Mammary epithelial cell (primary cell): ENCODE measurements around the gene MYMX.

ENCODE experiments used
- EZH2 ChIP-seq: IDR thresholded peaks from 2 replicates; pipeline ENCODE4 v1.6.1; 2012; ENCODE audit warnings: low read length, inconsistent platforms, borderline replicate concordance
- TF ChIP-seq, protein P1 (sequence below), 2 donors: IDR thresholded peaks in 1 of 2; conservative IDR thresholded peaks in 1 of 2; 2 replicates each; pipeline ENCODE4 v1.5.1; 2011 to 2012; ENCODE audit warnings: inconsistent platforms in 2 of 2, low read length in 2 of 2, mild to moderate bottlenecking in 2 of 2, control low read depth in 1 of 2, low read depth in 1 of 2; ENCODE audit not compliant: insufficient read depth in 1 of 2; ENCODE audit errors: extremely low read depth in 1 of 2

DNA sequence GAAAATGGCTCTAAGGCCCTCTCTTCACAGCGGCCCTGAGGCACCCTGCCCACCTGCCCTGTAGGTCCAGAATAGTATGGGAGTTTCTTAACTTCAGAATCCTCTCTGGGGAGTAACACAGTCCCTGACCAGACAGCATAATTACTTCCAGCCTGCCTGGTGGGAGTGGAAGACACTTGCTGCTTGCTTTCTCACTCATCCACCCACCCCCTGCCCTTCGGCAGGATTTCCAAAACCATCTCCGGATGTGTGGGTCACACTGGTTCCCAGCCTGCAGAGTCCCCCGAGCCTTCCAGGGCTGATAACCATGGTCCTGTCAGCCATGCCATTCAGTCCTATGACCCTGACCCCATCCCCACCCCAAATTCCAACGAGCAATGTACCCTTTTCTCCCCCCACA, 12.1 kb downstream of the MYMX start:
- no peak for TF ChIP-seq EZH2
- TF ChIP-seq, protein P1, sequence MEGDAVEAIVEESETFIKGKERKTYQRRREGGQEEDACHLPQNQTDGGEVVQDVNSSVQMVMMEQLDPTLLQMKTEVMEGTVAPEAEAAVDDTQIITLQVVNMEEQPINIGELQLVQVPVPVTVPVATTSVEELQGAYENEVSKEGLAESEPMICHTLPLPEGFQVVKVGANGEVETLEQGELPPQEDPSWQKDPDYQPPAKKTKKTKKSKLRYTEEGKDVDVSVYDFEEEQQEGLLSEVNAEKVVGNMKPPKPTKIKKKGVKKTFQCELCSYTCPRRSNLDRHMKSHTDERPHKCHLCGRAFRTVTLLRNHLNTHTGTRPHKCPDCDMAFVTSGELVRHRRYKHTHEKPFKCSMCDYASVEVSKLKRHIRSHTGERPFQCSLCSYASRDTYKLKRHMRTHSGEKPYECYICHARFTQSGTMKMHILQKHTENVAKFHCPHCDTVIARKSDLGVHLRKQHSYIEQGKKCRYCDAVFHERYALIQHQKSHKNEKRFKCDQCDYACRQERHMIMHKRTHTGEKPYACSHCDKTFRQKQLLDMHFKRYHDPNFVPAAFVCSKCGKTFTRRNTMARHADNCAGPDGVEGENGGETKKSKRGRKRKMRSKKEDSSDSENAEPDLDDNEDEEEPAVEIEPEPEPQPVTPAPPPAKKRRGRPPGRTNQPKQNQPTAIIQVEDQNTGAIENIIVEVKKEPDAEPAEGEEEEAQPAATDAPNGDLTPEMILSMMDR (conservative IDR thresholded peaks at IDR 0.05 in 1 of 2, IDR thresholded peaks at IDR 0.05 in 1 of 2; ENCODE audit: extremely low read depth in 1 of 2, insufficient read depth in 1 of 2, low read depth in 1 of 2, low read length in 2 of 2) = no peak
